ENCODE data around the gene KHK. TPM values are rescaled to one million over a fixed set of nuclear protein-coding genes. Genes with fewer than 3 reads are reported as not detected.

Gene KHK
- total RNA-seq, 1 donor from 2014 or later: 5.1 TPM

DNA sequence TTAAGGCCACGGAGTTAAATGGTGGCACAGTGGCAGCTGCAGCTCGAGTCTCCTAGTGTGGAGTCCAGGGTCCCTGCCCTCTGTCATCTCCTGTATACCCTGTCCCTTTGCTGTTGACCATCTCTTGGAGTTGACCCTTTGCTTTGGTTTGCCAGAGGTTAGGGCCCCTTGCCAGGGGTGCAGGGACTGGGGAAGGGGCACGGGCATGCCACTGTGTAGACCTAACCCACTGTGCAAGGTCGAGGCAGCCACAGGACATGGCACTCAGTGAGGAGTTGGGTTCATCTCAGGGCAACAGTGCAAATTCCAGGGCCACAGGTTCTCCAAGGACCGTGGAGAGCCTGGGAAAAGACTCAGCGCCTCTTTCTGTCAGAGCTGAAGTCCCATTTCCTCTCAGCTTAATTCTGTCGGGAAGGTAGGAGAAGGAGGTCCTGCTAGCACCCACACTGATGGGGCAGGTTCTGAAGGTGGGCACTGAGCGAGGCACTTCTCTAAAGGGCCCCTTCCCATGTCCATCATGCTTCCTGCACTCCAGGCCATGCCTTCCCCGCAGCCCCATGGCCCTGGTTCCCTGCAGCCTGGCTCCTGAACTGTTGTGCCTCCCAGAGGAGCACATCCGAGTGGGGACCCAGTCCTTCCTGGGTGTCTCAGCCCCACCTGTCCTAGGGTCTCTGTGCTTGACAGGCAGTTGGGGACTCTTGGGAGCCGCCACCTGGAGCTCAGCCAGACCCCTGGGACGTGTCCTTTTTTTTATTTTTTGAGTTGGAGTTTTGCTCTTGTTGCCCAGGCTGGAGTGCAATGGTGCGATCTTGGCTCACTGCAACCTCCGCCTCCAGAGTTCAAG is 2.8 kb downstream of the KHK start:
- DNase-seq (no peak), ATAC-seq (no peak)
- Histone ChIP-seq H3K36me3 (no peaks in the 10 kb centered on the region), H3K27me3 (ENCODE audit: low read depth) (no peaks in the 10 kb centered on the region), H3K4me3 (no peak overlapping the region), H3K4me1 (peaks cover 26% of the 10 kb centered on the region), H3K27ac (no peak overlapping the region), H3K9me3 (no peaks in the 10 kb centered on the region)
- TF ChIP-seq, protein P1, sequence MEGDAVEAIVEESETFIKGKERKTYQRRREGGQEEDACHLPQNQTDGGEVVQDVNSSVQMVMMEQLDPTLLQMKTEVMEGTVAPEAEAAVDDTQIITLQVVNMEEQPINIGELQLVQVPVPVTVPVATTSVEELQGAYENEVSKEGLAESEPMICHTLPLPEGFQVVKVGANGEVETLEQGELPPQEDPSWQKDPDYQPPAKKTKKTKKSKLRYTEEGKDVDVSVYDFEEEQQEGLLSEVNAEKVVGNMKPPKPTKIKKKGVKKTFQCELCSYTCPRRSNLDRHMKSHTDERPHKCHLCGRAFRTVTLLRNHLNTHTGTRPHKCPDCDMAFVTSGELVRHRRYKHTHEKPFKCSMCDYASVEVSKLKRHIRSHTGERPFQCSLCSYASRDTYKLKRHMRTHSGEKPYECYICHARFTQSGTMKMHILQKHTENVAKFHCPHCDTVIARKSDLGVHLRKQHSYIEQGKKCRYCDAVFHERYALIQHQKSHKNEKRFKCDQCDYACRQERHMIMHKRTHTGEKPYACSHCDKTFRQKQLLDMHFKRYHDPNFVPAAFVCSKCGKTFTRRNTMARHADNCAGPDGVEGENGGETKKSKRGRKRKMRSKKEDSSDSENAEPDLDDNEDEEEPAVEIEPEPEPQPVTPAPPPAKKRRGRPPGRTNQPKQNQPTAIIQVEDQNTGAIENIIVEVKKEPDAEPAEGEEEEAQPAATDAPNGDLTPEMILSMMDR (IDR thresholded peaks at IDR 0.05): no peak
- intact Hi-C loops (cut with DNase I): no loop called here

GRCh38 chr2:27091746-27092695 is 5.4 kb downstream of the KHK start:
- ATAC-seq (no peak), DNase-seq (no peak)
- no peaks in the 10 kb centered on the region for H3K9me3 ChIP-seq
- no peaks in the 10 kb centered on the region for H3K36me3 ChIP-seq
- TF ChIP-seq, protein P1 (IDR thresholded peaks at IDR 0.05): no peak
- H3K4me3 ChIP-seq: no peak overlapping the region
- no peak overlapping the region for H3K27ac ChIP-seq
- intact Hi-C loops (cut with DNase I): no loop called here
- H3K4me1 ChIP-seq: peaks cover 21% of the 10 kb centered on the region
- H3K27me3 ChIP-seq (ENCODE audit: low read depth): no peaks in the 10 kb centered on the region

- intact Hi-C loops (cut with DNase I): no loop called here
- H3K27ac ChIP-seq: no peak overlapping the region
Measured at GRCh38 chr2:27092696-27093429, 6.3 kb downstream of the KHK start.

DNA sequence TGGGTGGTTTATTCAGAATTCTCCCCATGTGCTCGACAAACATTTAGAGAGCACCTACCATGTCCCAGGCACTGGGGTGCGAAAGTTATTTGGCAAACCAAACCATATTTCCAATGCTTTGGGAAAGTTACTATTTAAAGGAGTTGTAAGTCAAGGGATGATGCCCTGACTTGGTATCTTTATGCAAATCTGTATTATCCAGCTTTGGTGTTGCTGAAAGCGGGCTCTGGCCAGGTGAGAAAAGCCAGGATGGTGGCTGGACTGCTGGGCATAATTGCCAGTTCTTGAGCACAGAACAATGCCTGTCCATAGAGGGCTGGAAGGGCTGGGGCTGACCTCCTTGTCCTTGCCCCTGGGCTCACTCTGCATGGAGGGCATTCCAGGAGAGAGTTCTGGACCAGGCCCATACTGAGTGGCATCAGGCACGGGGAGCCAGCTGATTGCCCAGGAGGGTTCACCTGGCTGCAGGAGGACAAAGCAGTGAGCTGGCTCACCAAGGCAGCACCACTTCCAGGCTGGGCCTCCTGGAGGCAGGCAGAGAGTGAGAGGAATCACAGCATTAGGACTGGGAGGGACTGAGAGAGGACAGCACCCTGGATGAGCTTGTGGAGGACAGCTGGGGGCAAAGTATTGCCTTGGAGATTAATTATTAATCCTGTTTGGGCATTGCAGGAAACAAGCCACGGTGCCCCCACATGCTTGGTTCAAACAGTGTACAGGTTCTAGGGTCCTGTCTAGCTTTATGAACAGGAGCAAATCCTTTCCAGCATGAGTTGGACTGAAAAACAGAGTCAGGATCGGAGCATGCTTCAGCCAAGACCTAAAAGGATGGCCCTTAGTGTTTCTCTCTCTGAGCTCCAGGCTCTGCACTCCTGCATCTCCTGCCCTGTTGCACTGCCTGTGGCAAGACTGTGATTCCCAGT is 7.1 kb downstream of the KHK start:
- TF ChIP-seq, protein P1 (IDR thresholded peaks at IDR 0.05): no peak
- Histone ChIP-seq H3K9me3 (no peaks in the 10 kb centered on the region), H3K4me3 (no peak overlapping the region), H3K27me3 (ENCODE audit: low read depth) (no peaks in the 10 kb centered on the region), H3K27ac (no peak overlapping the region), H3K36me3 (no peaks in the 10 kb centered on the region), H3K4me1 (peaks cover 16% of the 10 kb centered on the region)
- DNase-seq (no peak), ATAC-seq (no peak)
- intact Hi-C loops (cut with DNase I): no loop called here

More at GRCh38 chr2:27092696-27093429, 6.3 kb downstream of the KHK start:
- H3K36me3 ChIP-seq: no peaks in the 10 kb centered on the region
- no peaks in the 10 kb centered on the region for H3K9me3 ChIP-seq
- no peaks in the 10 kb centered on the region for H3K27me3 ChIP-seq (ENCODE audit: low read depth)
- ATAC-seq (no peak), DNase-seq (no peak)
- TF ChIP-seq, protein P1 (IDR thresholded peaks at IDR 0.05): no peak
- H3K4me3 ChIP-seq: no peak overlapping the region
- H3K4me1 ChIP-seq: peaks cover 16% of the 10 kb centered on the region
